HT-29 (cell line): Measurements from ENCODE around the gene CPNE1. TPM values are rescaled to one million over a fixed set of nuclear protein-coding genes. Genes with fewer than 3 reads are reported as not detected.
A peak's percentile ranks its signal among the peaks of the same experiment; 100 is the strongest.

Experiments
- DNase-seq: peaks from one replicate; pipeline ENCODE4 v3.0.0-alpha.2; 2015; ENCODE audit warnings: low spot score
- total RNA-seq: library from RNA; depleted of rRNA; stranded (reverse); fragments of >200 nt; shearing (Covaris generic); gene quantifications from 2 replicates; pipeline ENCODE4 v1.2.3, GENCODE V29; 2014

Gene CPNE1
- total RNA-seq, 1 experiment from 2014 or later = 417 TPM

- no peak for DNase-seq
These were observed 10.8 kb downstream of the CPNE1 start for GRCh38 chr20:35653893-35654292.

- no peak for DNase-seq
These were observed 11.3 kb downstream of the CPNE1 start for GRCh38 chr20:35653430-35653734.

GRCh38 chr20:35652641-35653429, 11.9 kb downstream of the CPNE1 start:
- DNase-seq = no peak

- no peak for DNase-seq
These were observed 12.7 kb downstream of the CPNE1 start for GRCh38 chr20:35651958-35652357.

- DNase-seq = no peak
These were observed 14.1 kb downstream of the CPNE1 start for GRCh38 chr20:35650632-35651031.

GRCh38 chr20:35648836-35649235, 15.9 kb downstream of the CPNE1 start:
- DNase-seq = no peak

- DNase-seq = no peak
These were observed 19.9 kb downstream of the CPNE1 start for GRCh38 chr20:35644806-35645205.

GRCh38 chr20:35643045-35643444, 21.7 kb downstream of the CPNE1 start:
- no peak for DNase-seq

GRCh38 chr20:35641743-35642142, 23.0 kb downstream of the CPNE1 start:
- DNase-seq = no peak

GRCh38 chr20:35640724-35641123, 24.0 kb downstream of the CPNE1 start:
- no peak for DNase-seq

GRCh38 chr20:35638751-35639150, 25.9 kb downstream of the CPNE1 start:
- DNase-seq = no peak

GRCh38 chr20:35637276-35637675, 27.4 kb downstream of the CPNE1 start:
- DNase-seq = no peak

GRCh38 chr20:35636095-35636494, 28.6 kb downstream of the CPNE1 start:
- DNase-seq = no peak

- DNase-seq = no peak
These were observed 29.0 kb downstream of the CPNE1 start for GRCh38 chr20:35635652-35636051.

- no peak for DNase-seq
These were observed 32.1 kb downstream of the CPNE1 start for GRCh38 chr20:35632539-35633115.

- DNase-seq = no peak
These were observed 34.1 kb downstream of the CPNE1 start for GRCh38 chr20:35630636-35631035.

- no peak for DNase-seq
These were observed 35.1 kb downstream of the CPNE1 start for GRCh38 chr20:35629427-35630145.

- no peak for DNase-seq
These were observed 37.6 kb downstream of the CPNE1 start for GRCh38 chr20:35627121-35627520.

GRCh38 chr20:35626386-35627001, 38.2 kb downstream of the CPNE1 start:
- no peak for DNase-seq

- no peak for DNase-seq
These were observed 38.9 kb downstream of the CPNE1 start for GRCh38 chr20:35625584-35626385.

- DNase-seq = peak; percentile 47
These were observed 43.1 kb downstream of the CPNE1 start for GRCh38 chr20:35621560-35621946.
